ENCODE measurements around the gene ATL2.

The ATL2 gene

GRCh38 chr2:38394041-38394440 lies 17.0 kb upstream of the ATL2 start:
- Histone ChIP-seq H3K27ac (ENCODE audit: extremely low read depth, low read depth, low read length) (peak overlapping the region; percentile 77), H3K4me3 (ENCODE audit: low read depth, low read length) (no peak overlapping the region), H3K9me3 (ENCODE audit: control insufficient read depth, insufficient read depth, low read depth, low read length) (no peaks in the 10 kb centered on the region), H3K36me3 (ENCODE audit: control insufficient read depth in 2 of 2, insufficient read depth in 1 of 2, low read length in 2 of 2) (no peaks in the 10 kb centered on the region), H3K4me1 (ENCODE audit: control insufficient read depth, insufficient read depth, low read length) (peaks cover 21% of the 10 kb centered on the region)
- CTCF ChIA-PET, result interaction anchor here (0.6 to 1.3 kb wide), 7 partner anchors 10 to 272 kb away, joined by 3 to 8 read pairs (median 4); no protein-coding TSS in a partner anchor
- POLR2A ChIA-PET, result interaction anchor here (0.7 kb wide), 2 partner anchors 27 to 357 kb away, joined by 5 to 8 read pairs; no protein-coding TSS in a partner anchor
- TF ChIP-seq ZNF341 (tag by site-specific recombination; IDR thresholded peaks at IDR 0.05; ENCODE audit: low read depth), result no peak
- TF ChIP-seq ZNF114 (tag by site-specific recombination; IDR thresholded peaks at IDR 0.05), result no peak
- TF ChIP-seq ZNF280D (tag by site-specific recombination; IDR thresholded peaks at IDR 0.05), result no peak

- H3K36me3 ChIP-seq (ENCODE audit: control insufficient read depth in 2 of 2, insufficient read depth in 1 of 2, low read length in 2 of 2), result no peaks in the 10 kb centered on the region
- H3K27ac ChIP-seq (ENCODE audit: extremely low read depth, low read depth, low read length), result no peak overlapping the region
- no peak overlapping the region for H3K4me3 ChIP-seq (ENCODE audit: low read depth, low read length)
- CTCF ChIA-PET, result interaction anchor here (1.0 to 1.2 kb wide), 2 partner anchors 117 kb away, joined by 3 to 5 read pairs; no protein-coding TSS in a partner anchor
- POLR2A ChIA-PET, result interaction anchor here (1.2 kb wide), 1 partner anchor 360 kb away, joined by 3 read pairs; the partner anchor contains the start of gene SRSF7
- TF ChIP-seq ZNF449 (tag by site-specific recombination; IDR thresholded peaks at IDR 0.05), result no peak
- TF ChIP-seq ZNF2 (tag by site-specific recombination; IDR thresholded peaks at IDR 0.05), result no peak
- TF ChIP-seq ZNF433 (tag by site-specific recombination; IDR thresholded peaks at IDR 0.05; ENCODE audit: low read depth), result no peak
- TF ChIP-seq ZBTB26 (tag by site-specific recombination; optimal IDR thresholded peaks at IDR 0.05), result no peak
- TF ChIP-seq ZNF112 (tag by site-specific recombination; IDR thresholded peaks at IDR 0.05), result no peak
- TF ChIP-seq ZNF621 (tag by site-specific recombination; IDR thresholded peaks at IDR 0.05), result no peak
- no peak for TF ChIP-seq SETDB1 (IDR thresholded peaks at IDR 0.05; ENCODE audit: insufficient read length, low read length)
- no peak for TF ChIP-seq ZNF549 (tag by site-specific recombination; IDR thresholded peaks at IDR 0.05)
- TF ChIP-seq ZSCAN16 (tag by site-specific recombination; IDR thresholded peaks at IDR 0.05), result no peak
- peaks cover 20% of the 10 kb centered on the region for H3K4me1 ChIP-seq (ENCODE audit: control insufficient read depth, insufficient read depth, low read length)
- H3K9me3 ChIP-seq (ENCODE audit: control insufficient read depth, insufficient read depth, low read depth, low read length), result no peaks in the 10 kb centered on the region
Measured at GRCh38 chr2:38390947-38391346, 13.9 kb upstream of the ATL2 start.

GRCh38 chr2:38387887-38388286 lies 10.8 kb upstream of the ATL2 start:
- Histone ChIP-seq H3K27ac (ENCODE audit: extremely low read depth, low read depth, low read length) (no peak overlapping the region), H3K4me3 (ENCODE audit: low read depth, low read length) (no peak overlapping the region), H3K9me3 (ENCODE audit: control insufficient read depth, insufficient read depth, low read depth, low read length) (no peaks in the 10 kb centered on the region), H3K4me1 (ENCODE audit: control insufficient read depth, insufficient read depth, low read length) (peaks cover 4% of the 10 kb centered on the region), H3K36me3 (ENCODE audit: control insufficient read depth in 2 of 2, insufficient read depth in 1 of 2, low read length in 2 of 2) (no peaks in the 10 kb centered on the region)
- ChIA-PET POLR2A (no interaction called here), CTCF (interaction anchor here (0.6 kb wide), 1 partner anchor 8 kb away, joined by 3 read pairs; no protein-coding TSS in a partner anchor)
- TF ChIP-seq ZNF169 (tag by site-specific recombination; IDR thresholded peaks at IDR 0.05) (no peak), ZNF335 (tag by site-specific recombination; conservative IDR thresholded peaks at IDR 0.05) (no peak), PRDM1 (tag by site-specific recombination; IDR thresholded peaks at IDR 0.05) (no peak), ZNF10 (tag by site-specific recombination; IDR thresholded peaks at IDR 0.05) (no peak), ZFP41 (tag by site-specific recombination; IDR thresholded peaks at IDR 0.05; ENCODE audit: borderline replicate concordance) (no peak), ZNF701 (tag by site-specific recombination; IDR thresholded peaks at IDR 0.05) (no peak), ZXDB (tag by site-specific recombination; IDR thresholded peaks at IDR 0.05) (no peak), ZNF433 (tag by site-specific recombination; IDR thresholded peaks at IDR 0.05; ENCODE audit: low read depth) (no peak), ZNF423 (tag by site-specific recombination; IDR thresholded peaks at IDR 0.05) (no peak), ZNF521 (tag by site-specific recombination; IDR thresholded peaks at IDR 0.05) (no peak), KLF8 (tag by site-specific recombination; IDR thresholded peaks at IDR 0.05) (no peak), ZNF416 (tag by site-specific recombination; IDR thresholded peaks at IDR 0.05) (no peak), ZNF785 (tag by site-specific recombination; IDR thresholded peaks at IDR 0.05) (no peak), ZNF843 (tag by site-specific recombination; IDR thresholded peaks at IDR 0.05) (no peak), MYNN (tag by site-specific recombination; IDR thresholded peaks at IDR 0.05; ENCODE audit: borderline replicate concordance) (no peak), ZBTB6 (tag by site-specific recombination; IDR thresholded peaks at IDR 0.05) (no peak)

Data from HEK293 (cell line).